MM.1S (cell line): ENCODE data around the gene OR4D2.

Experiments used
- CTCF ChIP-seq: fragments of 300-600 bp; sonication (generic); IDR thresholded peaks from 2 replicates; pipeline ENCODE4 v1.5.1; 2016; ENCODE audit warnings: antibody characterized with exemption, low read length, mixed read lengths
- EZH2 ChIP-seq: fragments of 300-600 bp; sonication (generic); optimal IDR thresholded peaks from 2 replicates; pipeline ENCODE3; 2017; ENCODE audit warnings: low read depth, mild to moderate bottlenecking, antibody characterized with exemption, low read length, mixed read lengths
- EZH2phosphoT487 ChIP-seq: fragments of 300-600 bp; sonication (generic); IDR thresholded peaks from 2 replicates; pipeline ENCODE4 v1.6.1; 2018; ENCODE audit warnings: antibody characterized with exemption, low read length

DNA sequence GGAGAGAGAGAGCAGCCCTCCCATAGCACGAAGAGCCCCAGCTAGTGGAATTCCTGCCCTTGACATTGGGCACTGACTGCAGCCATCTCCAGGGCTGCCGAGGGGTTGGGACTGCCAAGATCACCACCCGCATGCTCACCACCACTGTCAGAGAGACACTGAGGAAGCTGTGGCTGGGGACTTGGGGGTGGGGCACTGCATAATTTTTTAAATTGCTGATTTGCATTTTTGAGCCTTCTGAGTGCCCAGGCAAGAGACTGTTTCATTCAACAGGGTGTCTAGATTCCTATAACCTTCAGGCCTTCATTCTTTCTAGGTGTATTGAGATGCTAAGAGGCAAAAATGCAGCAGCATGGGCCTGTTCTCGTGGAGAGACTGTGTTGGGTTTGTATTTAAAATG is 16.7 kb downstream of the OR4D2 start:
- TF ChIP-seq CTCF (no peak), EZH2 (no peak), EZH2phosphoT487 (no peak)
